CD4-positive, alpha-beta T cell treated with Interleukin-2 at 100 ng/mL for 4 hours (primary cell): ENCODE measurements around the gene CRACR2A.

Experiments used
- DNase-seq: peaks from one replicate; pipeline ENCODE4 v3.0.0-alpha.2; 2020; ENCODE audit warnings: low spot score

CRACR2A gene

DNA sequence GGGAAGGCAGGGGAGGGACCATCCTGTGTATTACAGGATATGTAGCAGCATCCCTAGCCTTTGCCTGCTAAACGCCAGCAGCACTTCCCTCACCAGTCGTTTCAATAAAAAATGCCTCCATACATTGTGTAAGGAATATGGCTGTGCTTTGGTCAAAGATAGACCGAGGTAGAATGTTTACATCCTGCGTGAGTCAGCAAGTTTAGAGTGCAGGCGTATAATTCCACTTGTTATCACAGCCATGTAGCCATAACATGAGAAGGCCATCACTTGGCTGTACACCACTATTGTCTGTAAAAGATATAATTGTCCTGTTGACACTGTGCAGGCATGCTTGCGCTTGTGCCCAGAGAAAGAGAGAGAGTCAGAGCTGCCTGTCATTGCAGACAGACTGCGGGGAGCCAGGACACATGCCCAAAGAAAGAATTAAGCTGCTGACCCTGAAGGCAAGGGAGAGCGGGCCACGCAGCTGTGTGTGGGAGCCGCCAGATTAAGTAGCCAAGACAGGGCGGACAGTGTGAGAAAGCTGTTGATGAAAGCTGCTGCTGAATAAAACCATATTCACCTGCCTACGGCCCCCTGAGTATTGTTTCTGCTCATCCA, 68.4 kb downstream of the CRACR2A start:
- no peak for DNase-seq

DNA sequence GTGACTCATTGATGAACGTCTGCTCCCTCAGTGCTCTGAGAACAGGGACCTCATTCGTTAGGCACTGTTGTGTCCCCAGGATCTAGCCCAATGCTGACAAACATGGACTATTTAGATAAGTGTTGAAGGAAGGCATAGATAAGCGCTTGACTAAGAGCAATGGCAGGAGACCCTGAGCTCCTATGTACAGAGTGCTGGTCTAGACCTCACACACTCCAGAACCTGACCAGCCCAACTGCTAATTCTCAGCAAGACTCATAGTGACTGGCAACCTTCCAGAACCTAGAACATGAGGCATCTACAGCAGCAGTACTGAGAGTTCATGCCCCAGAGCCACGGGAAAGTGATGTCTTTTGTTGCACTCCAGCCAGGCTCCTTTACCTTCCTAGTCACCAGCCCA, 69.2 kb downstream of the CRACR2A start:
- DNase-seq, result no peak

DNA sequence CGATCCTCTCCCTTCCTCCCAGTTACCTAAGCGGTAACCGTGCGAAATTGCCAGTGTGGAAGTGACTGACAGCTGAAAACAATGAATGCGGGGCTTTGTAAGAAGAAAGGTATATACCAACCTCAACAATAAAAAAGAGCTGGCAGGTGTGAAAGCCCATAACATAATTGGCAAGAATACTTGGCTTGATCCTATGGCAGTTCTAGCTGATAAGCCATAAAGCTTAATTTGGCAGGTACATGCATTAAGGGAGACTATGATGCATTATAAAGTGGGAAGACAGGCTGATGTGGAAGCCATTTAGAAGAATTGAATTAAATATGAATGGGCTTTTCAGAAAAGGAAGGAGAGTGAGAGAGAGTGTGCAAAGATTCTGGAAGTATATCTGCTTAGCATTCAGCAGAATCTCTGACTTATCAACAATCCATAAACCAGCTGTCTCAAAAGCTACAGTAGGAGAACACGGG, 71.3 kb downstream of the CRACR2A start:
- no peak for DNase-seq

DNA sequence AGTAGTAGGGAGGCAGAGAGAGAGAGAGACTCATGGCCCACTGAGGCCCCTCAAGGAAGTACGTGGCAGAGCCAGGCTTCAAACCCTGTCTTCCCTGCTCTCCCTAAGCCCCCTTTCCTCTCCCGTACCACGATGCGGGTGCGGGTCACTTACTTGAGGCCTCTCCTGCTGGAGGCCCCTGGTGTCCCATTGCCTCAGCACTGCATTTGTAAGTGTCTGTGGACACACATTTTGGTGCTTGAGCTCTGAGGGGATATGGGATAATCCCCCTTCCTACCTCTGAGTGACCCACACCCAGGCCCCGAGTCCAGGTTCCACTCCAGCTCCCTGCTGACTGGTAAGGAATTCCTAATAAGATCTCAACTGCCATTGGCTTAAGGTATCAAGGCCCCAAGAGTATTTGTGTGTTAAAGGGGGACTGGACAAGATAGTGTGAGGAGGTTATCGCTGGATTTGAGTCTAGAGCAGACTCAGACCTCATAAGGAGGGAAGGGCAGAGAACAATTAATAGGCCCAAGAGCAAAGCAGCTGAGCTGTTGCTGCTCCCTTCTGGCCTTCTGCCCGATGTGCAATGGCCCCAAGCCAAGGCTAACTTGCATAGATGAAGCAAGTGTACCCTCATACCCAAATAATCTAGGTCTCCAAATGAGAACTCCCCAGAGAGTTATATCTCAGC, 71.9 kb downstream of the CRACR2A start:
- DNase-seq, result no peak

DNA sequence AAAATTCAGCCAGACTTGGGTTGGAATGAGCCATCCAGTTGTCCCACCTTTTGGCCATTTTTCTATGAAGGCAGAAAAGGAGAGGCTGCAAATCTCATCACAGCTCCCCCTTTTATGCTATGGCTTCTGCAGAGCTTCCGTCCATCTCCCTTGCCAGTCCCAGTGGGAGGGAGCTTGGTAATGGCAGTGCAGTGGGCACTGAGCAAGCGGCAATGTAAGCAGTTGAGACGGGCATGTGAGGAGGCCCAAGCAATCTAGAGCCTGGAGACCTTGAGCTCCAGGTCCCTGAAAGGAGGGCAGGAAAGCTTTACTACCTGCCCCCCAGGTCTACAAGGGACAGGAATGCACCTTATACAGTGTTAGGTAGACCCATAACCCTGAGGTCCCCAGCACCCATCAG, 73.1 kb downstream of the CRACR2A start:
- DNase-seq, result no peak

DNA sequence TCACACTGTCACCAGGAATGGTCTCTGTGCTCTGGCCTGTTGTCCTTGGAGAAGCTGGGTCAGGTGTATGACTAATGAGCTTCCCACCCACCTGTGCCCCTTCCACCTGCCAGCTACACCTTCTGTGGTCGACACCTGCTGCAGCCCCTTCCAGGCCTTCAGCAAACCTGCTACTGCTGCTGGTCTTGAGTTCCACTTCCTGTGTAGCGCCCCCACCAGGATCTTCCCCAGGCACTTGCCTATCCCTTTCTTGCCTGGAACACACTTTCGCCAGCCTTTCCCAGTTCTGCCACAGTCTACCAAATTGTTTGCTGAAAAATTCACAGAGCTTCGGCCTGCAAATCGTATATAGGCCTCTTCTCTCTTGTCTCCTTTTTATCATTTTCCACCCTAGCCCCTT, 75.3 kb downstream of the CRACR2A start:
- no peak for DNase-seq

DNA sequence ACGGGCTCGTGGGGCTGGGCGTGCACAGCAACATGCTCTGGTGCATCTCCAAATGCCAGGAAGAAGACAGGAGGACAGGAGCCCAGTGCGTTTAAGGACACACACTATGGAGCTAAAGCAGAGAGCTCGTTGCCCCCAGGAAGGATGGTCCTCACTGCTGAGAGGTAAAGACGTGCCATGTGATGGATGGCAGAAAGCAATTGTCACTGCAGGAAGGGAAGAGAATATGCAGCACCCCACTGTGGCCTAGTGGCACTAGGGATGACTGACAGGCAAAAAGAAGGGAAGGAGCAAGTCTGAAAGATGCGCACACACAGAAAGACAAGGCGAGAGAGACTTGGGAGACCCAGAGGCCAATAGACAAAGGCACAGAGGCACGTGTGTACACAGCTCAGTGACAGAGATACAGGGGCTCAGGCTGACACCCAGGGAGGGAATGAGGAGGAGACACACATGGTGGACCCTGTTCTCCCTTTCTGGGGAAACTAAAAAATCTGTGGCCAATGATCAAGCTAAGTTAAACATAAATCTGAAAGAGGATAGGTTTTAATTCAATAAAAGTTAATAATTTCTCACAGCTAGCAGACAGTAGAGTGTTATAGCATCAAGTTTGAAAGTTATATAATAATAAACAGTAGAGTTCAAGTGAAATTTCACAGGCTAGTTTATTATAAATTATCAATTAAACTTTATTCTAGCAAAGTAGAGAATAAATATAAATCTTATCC, 78.8 kb downstream of the CRACR2A start:
- no peak for DNase-seq

DNA sequence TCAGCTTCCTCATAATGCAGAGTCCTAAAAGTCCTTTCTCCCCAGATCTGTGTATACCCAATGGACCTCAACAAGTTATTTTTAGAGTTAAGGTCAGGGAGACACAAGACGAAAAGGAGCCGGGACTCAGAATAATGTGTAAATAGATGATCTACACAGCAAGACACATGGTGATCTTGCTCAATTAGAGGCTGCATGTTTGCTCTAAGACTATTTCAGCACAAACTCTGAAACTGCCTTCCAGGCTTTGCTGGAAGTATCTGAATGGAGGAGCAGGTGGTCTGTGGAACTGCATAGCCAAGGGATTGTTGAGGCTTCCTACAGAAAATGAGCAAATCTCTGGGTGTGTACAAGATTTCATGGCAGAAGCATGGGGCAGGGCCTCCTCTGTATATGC, 80.8 kb downstream of the CRACR2A start:
- DNase-seq, result no peak

DNA sequence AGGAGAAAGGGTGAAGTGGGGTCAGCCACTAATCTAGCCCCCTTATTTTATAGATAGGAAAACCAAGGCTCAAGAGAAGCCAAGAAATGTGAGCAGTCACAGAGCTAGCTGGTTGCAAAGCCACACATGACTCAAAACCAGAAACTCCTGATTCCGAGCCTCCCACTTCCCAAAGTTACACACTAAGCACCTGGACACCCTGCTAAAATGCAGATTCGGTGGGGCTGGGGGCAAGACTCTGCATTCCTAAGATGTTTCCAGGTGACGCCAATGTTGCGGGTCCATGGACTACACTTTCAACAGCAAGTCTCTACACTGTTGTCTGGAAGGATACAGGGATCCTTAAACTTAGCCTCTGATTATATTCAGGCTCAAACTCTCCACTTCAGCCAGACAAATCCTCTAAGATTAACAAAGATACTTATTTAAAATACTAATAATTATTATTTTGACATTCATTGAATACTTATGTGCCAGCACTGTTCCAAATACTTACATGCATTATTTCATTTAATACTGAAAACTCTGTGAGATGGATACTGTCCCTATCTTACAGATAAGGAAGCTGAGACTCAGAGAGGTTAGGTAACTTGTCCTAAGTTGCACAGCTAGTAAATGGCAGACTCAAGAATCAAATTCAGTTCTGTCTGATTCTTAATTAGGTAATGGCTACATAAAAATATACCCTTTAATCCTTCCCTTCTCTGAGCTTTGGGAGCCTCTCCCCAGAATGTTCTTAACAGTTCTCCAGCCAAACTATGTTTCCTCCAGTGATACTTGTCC, 81.4 kb downstream of the CRACR2A start:
- no peak for DNase-seq

DNA sequence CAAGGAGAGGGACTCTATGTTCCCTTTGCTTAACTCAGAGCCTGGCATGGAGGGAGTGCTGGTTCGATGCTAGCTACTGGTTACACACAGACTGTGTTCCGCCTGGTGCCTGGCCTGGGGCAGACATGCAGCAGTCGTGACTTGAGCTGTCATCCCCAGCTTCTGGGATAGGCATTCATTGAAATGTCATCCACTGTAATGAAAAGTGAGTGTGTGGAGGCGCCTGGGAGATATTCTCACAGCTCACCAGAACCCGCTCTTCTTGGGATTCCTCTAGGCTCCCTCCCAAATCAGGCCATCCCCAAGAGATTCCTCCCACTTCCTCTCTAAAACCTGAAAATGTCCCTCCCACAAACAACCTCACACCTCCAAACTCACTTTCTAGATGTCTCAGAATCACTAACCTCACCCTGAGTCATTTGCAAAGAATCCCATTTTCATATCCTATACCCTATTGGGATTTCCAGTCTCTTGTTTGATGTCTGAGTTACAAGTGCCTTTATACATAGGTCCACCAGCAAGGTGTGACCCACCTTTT, 82.8 kb downstream of the CRACR2A start:
- no peak for DNase-seq

DNA sequence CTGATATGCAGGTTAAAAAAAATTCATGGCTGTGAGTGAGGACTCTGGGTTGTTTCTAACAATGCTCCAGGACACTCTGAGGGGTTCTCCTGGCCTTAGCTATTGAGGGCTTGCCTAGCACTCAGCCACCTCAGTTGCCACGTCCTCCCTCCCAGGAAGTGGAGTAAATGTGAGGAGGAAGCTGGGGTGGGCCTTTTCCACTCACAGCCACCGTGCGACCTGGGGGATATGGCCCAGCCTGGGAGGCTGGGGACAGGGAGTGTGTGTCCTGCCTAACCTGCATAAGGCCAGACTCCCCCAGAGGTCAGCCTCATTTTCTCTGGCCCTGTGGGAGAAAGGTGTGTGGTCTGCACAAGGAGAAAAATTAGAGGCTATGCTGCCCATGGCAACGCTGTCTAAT, 83.3 kb downstream of the CRACR2A start:
- DNase-seq, result no peak

DNA sequence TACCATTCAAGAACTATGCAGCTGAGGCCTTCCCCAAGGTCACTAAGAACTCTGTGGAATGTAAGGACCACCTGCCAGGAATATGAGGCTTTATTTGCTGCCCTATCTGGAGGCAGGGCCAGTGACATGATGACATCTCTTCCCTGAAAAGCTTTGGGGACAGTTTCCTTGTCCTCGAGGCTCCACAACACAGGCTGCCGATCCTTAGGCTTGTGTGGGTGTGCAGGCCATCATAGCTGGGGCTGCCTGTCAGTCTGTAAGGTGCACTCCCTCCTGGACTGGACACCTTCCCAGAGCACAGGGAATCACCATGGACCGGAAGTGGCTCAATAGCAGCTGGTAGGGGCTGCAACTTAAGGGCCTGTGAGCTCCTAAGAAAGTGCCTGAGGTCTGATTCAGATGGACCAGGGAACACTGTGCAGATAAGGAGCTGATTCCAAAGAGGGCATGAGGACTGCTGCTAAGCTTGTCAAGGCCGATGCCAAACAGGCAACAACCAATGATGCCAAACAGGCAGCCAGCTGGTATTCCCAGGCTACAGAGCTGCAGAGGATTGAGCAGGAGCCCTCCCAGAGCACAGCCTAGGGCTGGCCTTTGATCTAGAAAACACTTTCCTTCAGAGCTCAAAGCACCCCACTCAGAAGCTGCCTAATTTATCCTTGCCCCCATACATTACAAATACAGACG, 84.3 kb downstream of the CRACR2A start:
- DNase-seq, result no peak

DNA sequence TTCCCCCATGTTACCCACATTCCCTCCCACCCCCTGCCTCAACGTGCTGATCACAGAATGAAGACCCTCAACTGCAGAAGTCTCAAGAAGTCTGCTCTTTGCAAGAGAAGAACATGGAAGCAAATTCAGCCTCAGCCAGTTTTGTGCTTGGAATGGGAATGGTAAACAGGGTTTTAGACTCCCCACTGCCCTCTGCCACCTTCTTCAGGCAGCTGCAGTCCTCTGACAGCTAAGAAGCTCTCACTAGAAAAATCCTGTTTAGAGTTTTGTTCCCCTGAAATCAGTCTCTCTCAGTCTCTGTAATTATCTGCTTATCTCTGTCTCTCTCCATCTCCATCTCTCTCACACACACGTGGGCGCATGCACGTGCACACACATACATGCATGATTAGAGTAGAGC, 85.4 kb downstream of the CRACR2A start:
- no peak for DNase-seq

DNA sequence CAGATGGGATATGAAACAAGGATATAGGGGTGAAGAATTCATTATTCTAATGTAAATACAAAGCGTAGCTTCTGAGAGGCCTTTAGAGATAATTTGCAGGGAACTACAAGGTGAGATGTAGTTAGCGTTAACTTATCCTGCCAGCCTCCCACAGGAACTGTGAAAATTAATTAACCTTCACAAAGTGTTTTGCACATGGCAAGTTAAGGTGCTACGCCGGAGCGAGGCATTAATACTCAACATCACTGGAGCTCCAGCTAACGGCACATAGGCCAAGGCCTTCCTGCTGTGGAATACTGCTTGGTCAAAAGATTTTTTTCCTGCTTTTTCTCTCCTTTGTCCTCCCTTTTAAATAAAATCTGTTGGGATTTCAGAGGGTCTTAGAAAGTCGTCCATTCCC, 86.5 kb downstream of the CRACR2A start:
- DNase-seq, result no peak

DNA sequence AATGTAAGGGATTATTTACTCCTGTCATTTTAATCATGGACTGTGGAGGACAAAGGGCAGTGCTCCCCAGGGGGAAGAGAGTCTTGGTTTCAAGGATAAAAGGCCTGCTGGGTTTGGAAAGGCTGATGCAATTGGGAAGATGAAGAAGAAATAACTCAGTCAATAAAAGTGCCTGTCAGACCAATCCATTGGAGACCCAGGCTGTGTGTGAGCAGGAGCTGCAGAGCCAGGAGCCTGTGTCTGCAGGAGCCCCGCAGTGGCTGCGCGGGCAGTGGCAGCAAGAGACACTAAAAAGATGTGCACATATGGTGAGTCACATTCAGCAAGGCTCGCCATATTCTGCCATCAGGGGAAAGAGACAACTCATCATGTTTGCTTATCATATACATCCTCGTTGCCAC, 90.4 kb downstream of the CRACR2A start:
- DNase-seq, result no peak

DNA sequence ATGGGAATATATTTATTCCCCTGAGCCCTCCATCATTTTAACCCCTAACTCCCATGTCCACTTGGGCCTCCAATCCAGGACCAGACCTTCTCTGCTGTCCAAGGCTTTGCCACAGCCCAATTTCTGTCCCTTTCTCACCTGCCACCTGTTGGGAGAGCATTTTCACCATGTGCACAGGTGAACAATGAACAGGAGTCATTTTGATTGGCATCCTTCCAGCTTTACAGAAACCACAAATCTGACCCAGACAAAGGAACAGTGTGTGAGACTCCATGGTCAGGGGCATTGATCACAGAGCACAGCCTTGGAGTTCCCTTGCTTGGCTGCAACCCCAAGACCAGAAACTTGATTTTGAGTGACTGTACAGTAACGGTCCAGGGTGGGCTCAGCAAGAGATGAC, 91.9 kb downstream of the CRACR2A start:
- no peak for DNase-seq

DNA sequence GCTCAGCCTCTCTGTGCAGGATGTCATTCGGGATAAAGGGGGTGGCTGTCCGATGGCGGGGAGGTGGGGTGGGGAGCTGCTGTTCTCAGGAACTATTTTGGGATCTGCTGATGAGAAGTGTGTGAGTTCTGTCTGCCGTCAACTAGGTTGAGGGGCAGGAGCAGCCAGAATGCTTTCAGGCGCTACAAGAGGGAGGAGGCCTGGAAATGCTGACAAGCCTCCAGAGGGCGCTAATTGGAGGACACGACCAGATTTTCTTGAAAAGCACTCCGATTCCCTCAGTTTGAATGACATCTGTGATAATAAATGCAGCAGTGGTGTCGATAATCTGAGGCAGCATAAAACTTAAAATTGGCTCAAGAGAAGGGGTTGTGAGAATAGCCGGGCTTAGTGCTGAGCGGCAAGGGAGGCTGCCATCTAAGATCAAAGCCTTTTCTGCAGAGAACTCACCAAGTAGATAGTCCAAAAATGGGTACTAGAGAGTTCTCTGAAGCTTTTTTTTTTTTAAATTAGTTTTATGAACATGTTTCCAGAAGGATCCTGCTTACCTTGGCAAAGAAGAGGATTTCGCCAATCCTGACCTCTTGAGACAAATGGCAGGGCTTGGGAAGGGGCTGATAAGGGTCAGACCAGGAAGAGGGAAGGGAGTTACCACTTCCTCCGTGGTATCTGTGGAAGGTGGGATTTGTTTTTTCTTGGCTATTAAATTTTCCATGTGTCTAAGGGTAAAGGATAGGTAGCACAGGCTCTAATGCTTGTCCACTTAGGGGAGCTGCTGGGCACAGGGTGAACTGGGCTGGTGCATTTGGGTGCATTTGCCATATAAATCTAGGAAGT, 94.4 kb downstream of the CRACR2A start:
- peak; percentile 3 for DNase-seq

DNA sequence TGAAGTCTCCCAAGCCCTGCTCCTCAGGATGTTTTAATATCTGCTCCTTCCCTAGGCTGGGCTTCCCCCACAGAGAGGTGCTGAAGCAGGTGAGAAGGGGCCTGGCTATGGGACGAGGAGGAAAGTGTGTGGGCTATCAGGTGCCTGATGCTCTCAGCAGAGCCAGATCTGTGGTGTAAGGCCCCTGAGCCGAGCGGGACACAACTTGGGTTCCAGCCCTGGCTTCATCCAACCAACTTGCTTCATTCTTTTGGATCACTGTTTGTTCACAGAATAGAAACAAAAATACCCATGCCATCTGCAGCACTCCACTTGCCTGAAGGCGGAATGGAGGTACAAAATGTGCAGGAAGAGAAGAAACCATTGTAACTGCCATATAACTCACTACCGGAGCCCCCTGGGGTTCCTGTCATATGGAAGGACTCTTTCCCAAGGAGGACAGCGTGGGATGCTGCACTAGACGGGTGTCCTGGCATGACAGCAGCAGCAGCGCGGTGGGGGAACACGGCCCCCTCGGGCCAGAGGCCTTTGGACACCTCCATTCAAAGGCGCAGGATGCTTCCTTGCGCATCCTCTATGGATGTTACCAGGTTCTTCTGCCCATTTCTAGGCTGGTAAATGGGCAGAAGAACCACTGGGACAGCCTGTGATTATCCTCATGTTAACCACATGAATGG, 95.8 kb downstream of the CRACR2A start:
- DNase-seq, result no peak

DNA sequence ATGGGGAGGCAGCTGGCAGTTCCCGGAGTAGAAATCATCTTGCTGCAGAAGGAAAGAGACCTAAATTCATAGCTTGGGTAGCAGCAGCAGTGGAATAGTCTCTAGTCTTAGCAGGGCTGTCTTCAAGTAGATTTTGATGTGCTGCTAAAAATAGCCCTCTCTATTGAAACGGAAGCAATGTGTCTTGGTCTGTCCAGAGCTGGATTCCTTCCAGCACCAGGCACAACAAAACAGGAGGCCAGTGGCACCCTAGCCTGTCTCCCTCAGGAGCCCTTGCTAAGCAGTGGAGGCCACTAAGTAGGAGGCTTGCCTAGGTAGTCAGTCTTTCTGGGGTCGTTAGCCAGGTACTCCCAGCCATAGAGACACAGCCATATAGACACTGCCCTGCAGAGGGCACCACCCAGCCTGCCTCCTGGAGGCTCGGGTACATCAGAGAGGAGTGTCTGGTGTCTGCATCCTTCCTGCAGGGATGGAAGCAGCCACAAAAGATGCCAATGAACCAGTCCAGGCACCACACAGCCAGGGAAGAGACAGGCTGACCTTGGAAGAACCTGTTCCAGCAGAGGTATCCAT, 97.5 kb downstream of the CRACR2A start:
- DNase-seq, result peak; percentile 5
